ENCODE results near the gene PCSK4.
A peak's percentile ranks its signal among the peaks of the same experiment; 100 is the strongest.

Gene PCSK4

GRCh38 chr19:1473085-1473851 lies 16.9 kb downstream of the PCSK4 start:
- peaks cover 3% of the 10 kb centered on the region; the same call in 1 of the 2 replicates for H4K20me1 ChIP-seq (ENCODE audit: low read depth, low read length)
- H3K27ac ChIP-seq (ENCODE audit: low read depth, low read length): no peak overlapping the region
- H2AFZ ChIP-seq (ENCODE audit: low read depth, low read length, severe bottlenecking): no peak overlapping the region
- H3K36me3 ChIP-seq (ENCODE audit: low read length): no peaks in the 10 kb centered on the region
- no peaks in the 10 kb centered on the region for H3K9me3 ChIP-seq (ENCODE audit: insufficient read depth, low read length)
- no peak overlapping the region for H3K4me2 ChIP-seq (ENCODE audit: low read depth, low read length, poor library complexity, severe bottlenecking)
- H3F3A ChIP-seq (ENCODE audit: insufficient read depth): no peaks in the 10 kb centered on the region
- TF ChIP-seq CTCF (IDR thresholded peaks at IDR 0.05; ENCODE audit: insufficient read depth, low read length, poor library complexity, severe bottlenecking) (no peak), EZH2phosphoT487 (conservative IDR thresholded peaks at IDR 0.05; ENCODE audit: low read length) (no peak)
- no peak overlapping the region for H3K9ac ChIP-seq (ENCODE audit: low read length)
- H3K27me3 ChIP-seq (ENCODE audit: low read length): no peaks in the 10 kb centered on the region
- H3K4me3 ChIP-seq (ENCODE audit: insufficient read depth, low read length, poor library complexity, severe bottlenecking): no peak overlapping the region
- no peaks in the 10 kb centered on the region for H3K9me2 ChIP-seq (replicated peaks; ENCODE audit: insufficient read depth, low read length)
- H3K79me2 ChIP-seq (ENCODE audit: insufficient read depth, low read length): peaks cover 15% of the 10 kb centered on the region

DNA sequence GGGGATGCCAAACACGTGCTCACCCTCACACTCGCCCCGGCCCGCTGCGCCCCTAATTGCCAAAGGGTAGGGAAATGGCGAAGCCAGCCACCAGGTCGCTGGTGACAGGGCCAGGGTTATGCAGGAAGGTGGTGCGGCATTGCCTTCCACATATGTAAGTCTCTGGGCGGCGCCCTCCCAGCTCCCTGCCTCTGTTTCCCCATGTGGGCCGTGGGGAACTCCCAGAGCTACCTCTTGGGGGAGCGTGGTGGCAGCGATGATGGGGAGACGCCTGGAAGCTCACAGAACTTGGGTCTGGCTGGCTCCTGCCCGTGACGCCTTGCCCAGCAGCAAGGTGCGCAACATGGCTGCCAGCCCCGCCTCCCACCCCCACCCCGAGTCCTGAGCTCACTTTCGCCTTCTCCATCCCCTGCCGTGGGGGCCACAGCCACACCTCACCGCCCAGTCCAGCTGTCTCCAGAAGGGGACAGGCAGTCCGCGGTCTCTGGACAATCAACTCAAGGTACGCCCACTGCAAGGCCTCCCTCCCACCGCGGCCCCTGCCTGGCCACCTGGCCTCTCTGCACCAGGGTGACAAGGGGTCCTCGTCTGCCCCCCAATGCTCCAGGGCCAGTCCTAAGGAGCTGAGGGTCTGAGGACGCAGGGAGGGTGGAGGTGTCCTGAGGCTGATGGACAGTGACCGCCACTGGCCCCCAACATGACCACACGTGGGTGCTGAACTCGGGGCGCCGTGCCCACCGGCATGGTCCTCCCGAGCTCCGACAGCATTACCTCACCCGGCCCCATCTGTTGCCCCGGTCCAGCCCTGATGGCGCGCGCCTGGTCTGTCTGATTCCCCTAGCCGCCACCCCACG lies 17.7 kb downstream of the PCSK4 start:
- H3F3A ChIP-seq (ENCODE audit: insufficient read depth): no peaks in the 10 kb centered on the region
- H3K9me2 ChIP-seq (replicated peaks; ENCODE audit: insufficient read depth, low read length): no peaks in the 10 kb centered on the region
- H3K4me2 ChIP-seq (ENCODE audit: low read depth, low read length, poor library complexity, severe bottlenecking): no peak overlapping the region
- H3K27ac ChIP-seq (ENCODE audit: low read depth, low read length): no peak overlapping the region
- no peak for TF ChIP-seq CTCF (IDR thresholded peaks at IDR 0.05; ENCODE audit: insufficient read depth, low read length, poor library complexity, severe bottlenecking)
- TF ChIP-seq EZH2phosphoT487 (conservative IDR thresholded peaks at IDR 0.05; ENCODE audit: low read length): no peak
- H4K20me1 ChIP-seq (ENCODE audit: low read depth, low read length): peaks cover 3% of the 10 kb centered on the region; the same call in 1 of the 2 replicates
- H3K36me3 ChIP-seq (ENCODE audit: low read length): no peaks in the 10 kb centered on the region
- no peaks in the 10 kb centered on the region for H3K27me3 ChIP-seq (ENCODE audit: low read length)
- no peaks in the 10 kb centered on the region for H3K9me3 ChIP-seq (ENCODE audit: insufficient read depth, low read length)
- H3K9ac ChIP-seq (ENCODE audit: low read length): no peak overlapping the region
- H2AFZ ChIP-seq (ENCODE audit: low read depth, low read length, severe bottlenecking): no peak overlapping the region
- H3K79me2 ChIP-seq (ENCODE audit: insufficient read depth, low read length): peaks cover 9% of the 10 kb centered on the region; the same call in 1 of the 2 replicates
- no peak overlapping the region for H3K4me3 ChIP-seq (ENCODE audit: insufficient read depth, low read length, poor library complexity, severe bottlenecking)

GRCh38 chr19:1471515-1472160 lies 18.5 kb downstream of the PCSK4 start:
- H3K4me2 ChIP-seq (ENCODE audit: low read depth, low read length, poor library complexity, severe bottlenecking): peak overlapping the region; percentile 14
- no peaks in the 10 kb centered on the region for H3K36me3 ChIP-seq (ENCODE audit: low read length)
- no peaks in the 10 kb centered on the region for H3K9me2 ChIP-seq (replicated peaks; ENCODE audit: insufficient read depth, low read length)
- H4K20me1 ChIP-seq (ENCODE audit: low read depth, low read length): peaks cover 3% of the 10 kb centered on the region; the same call in 1 of the 2 replicates
- no peaks in the 10 kb centered on the region for H3K27me3 ChIP-seq (ENCODE audit: low read length)
- peaks cover 5% of the 10 kb centered on the region; the same call in 1 of the 2 replicates for H3K79me2 ChIP-seq (ENCODE audit: insufficient read depth, low read length)
- no peaks in the 10 kb centered on the region for H3K9me3 ChIP-seq (ENCODE audit: insufficient read depth, low read length)
- no peaks in the 10 kb centered on the region for H3F3A ChIP-seq (ENCODE audit: insufficient read depth)
- no peak overlapping the region for H3K4me3 ChIP-seq (ENCODE audit: insufficient read depth, low read length, poor library complexity, severe bottlenecking)
- H3K9ac ChIP-seq (ENCODE audit: low read length): no peak overlapping the region
- TF ChIP-seq CTCF (IDR thresholded peaks at IDR 0.05; ENCODE audit: insufficient read depth, low read length, poor library complexity, severe bottlenecking) (no peak), EZH2phosphoT487 (conservative IDR thresholded peaks at IDR 0.05; ENCODE audit: low read length) (no peak)
- no peak overlapping the region for H3K27ac ChIP-seq (ENCODE audit: low read depth, low read length)
- no peak overlapping the region for H2AFZ ChIP-seq (ENCODE audit: low read depth, low read length, severe bottlenecking)

All from SU-DHL-6 (cell line).